B cell (primary cell): ENCODE measurements around the gene SLC12A1. TPM values are rescaled to one million over a fixed set of nuclear protein-coding genes. Genes with fewer than 3 reads are reported as not detected.

Source experiments
- ATAC-seq: fragments of 200-7000 bp; cut with Tn5 transposase; one replicate; pipeline ENCODE4 v1.10.0; 2021; ENCODE audit warnings: low read depth, mild to moderate bottlenecking, moderate number of reproducible peaks, moderate library complexity
- CTCF ChIA-PET: fragments of 350-600 bp; sonication (Branson Sonifier 250); formaldehyde crosslinking; loops from one replicate; lab custom pipeline; 2021; ENCODE audit warnings: antibody characterized with exemption, inconsistent platforms; lab: Charles Lee
- POLR2A ChIA-PET: fragments of 350-600 bp; sonication (Branson Sonifier 250); formaldehyde crosslinking; loops from one replicate; lab custom pipeline; 2021; ENCODE audit warnings: antibody characterized with exemption; lab: Charles Lee
- DNase-seq: peaks from one replicate; pipeline ENCODE4 v3.0.0; 2013
- H2AFZ ChIP-seq: 2 replicates; pipeline ENCODE4 v1.6.1; 2012; ENCODE audit warnings: mild to moderate bottlenecking, low read depth, low read length; ENCODE audit not compliant: insufficient read depth, poor library complexity, severe bottlenecking
- H3K27ac ChIP-seq, 2 donors: 1 replicate in 1 of 2; 2 replicates in 1 of 2; pipeline ENCODE4 v1.5.1; 2012 to 2013; ENCODE audit warnings: low read length in 2 of 2, mild to moderate bottlenecking in 2 of 2, moderate library complexity in 1 of 2
- H3K27me3 ChIP-seq, 4 experiments: fragments of 200-600 bp in 1 of 4; sonication (generic) in 1 of 4; replicated peaks in 1 of 4; 1 replicate in 2 of 4; 2 replicates in 2 of 4; pipeline versions ENCODE4 v1.6.1 to v1.7.0; 2013 to 2016; ENCODE audit warnings: low read length in 3 of 4, mild to moderate bottlenecking in 2 of 4, mixed read lengths in 1 of 4, moderate library complexity in 1 of 4; ENCODE audit not compliant: insufficient read depth in 4 of 4, control insufficient read depth in 3 of 4; ENCODE audit errors: control extremely low read depth in 1 of 4
- H3K36me3 ChIP-seq, 2 experiments: replicated peaks in 1 of 2; 1 replicate in 1 of 2; 2 replicates in 1 of 2; pipeline versions ENCODE4 v1.6.1 to v1.7.1; 2013; ENCODE audit warnings: low read length in 1 of 2; ENCODE audit not compliant: insufficient read depth in 2 of 2, control insufficient read depth in 1 of 2; ENCODE audit errors: control extremely low read depth in 1 of 2, extremely low read depth in 1 of 2
- H3K4me1 ChIP-seq, 2 donors: fragments of 200-600 bp in 1 of 2; sonication (generic) in 1 of 2; 1 replicate in 1 of 2; 2 replicates in 1 of 2; pipeline versions ENCODE4 v1.5.1 to v1.6.1; 2013 to 2017; ENCODE audit warnings: low read length in 2 of 2; ENCODE audit not compliant: control insufficient read depth in 2 of 2, insufficient read depth in 2 of 2
- H3K4me2 ChIP-seq: replicated peaks from 2 replicates; pipeline ENCODE3; 2012; ENCODE audit warnings: mild to moderate bottlenecking, low read depth, low read length; ENCODE audit not compliant: poor library complexity, severe bottlenecking
- H3K4me3 ChIP-seq, 5 experiments: fragments of 200-600 bp in 1 of 5; sonication (generic) in 1 of 5; 1 replicate in 3 of 5; 2 replicates in 2 of 5; pipeline versions ENCODE4 v1.5.1 to v1.7.0; 2011 to 2016; ENCODE audit warnings: low read length in 4 of 5, mild to moderate bottlenecking in 4 of 5, low read depth in 2 of 5, control low read depth in 1 of 5, moderate library complexity in 1 of 5; ENCODE audit not compliant: insufficient read depth in 1 of 5; ENCODE audit errors: control extremely low read depth in 1 of 5, extremely low read depth in 1 of 5
- H3K79me2 ChIP-seq: fragments of 200-600 bp; sonication (generic); one replicate; pipeline ENCODE4 v1.6.0; 2016; ENCODE audit warnings: low read length; ENCODE audit not compliant: control insufficient read depth, insufficient read depth
- H3K9ac ChIP-seq: fragments of 200-600 bp; sonication (generic); 2 replicates; pipeline ENCODE4 v1.6.1; 2017; ENCODE audit warnings: mild to moderate bottlenecking, low read length, moderate library complexity
- H3K9me3 ChIP-seq, 3 donors: one replicate each; pipeline versions ENCODE4 v1.6.1 to v1.7.1; 2013; ENCODE audit warnings: low read length in 2 of 3; ENCODE audit not compliant: control insufficient read depth in 2 of 3, insufficient read depth in 1 of 3; ENCODE audit errors: control extremely low read depth in 1 of 3
- H4K20me1 ChIP-seq: 2 replicates; pipeline ENCODE4 v1.6.0; 2012; ENCODE audit warnings: mild to moderate bottlenecking, low read length; ENCODE audit not compliant: insufficient read depth, control insufficient read depth, poor library complexity, severe bottlenecking
- H3K27ac Mint-ChIP-seq: one replicate; pipeline ENCODE4 v1.8.0; 2021; ENCODE audit warnings: mixed read lengths
- H3K27me3 Mint-ChIP-seq: one replicate; pipeline ENCODE4 v1.8.0; 2021; ENCODE audit warnings: mixed read lengths
- H3K4me1 Mint-ChIP-seq: one replicate; pipeline ENCODE4 v1.8.0; 2021; ENCODE audit warnings: mixed read lengths
- H3K4me3 Mint-ChIP-seq: one replicate; pipeline ENCODE4 v1.8.0; 2021; ENCODE audit warnings: mixed read lengths
- H3K9me3 Mint-ChIP-seq: one replicate; pipeline ENCODE4 v1.8.0; 2022; ENCODE audit warnings: mixed read lengths; ENCODE audit not compliant: insufficient read depth
- CTCF ChIP-seq: fragments of 200-600 bp; IDR thresholded peaks from one replicate; pipeline ENCODE4 v1.8.0; 2022; ENCODE audit warnings: antibody characterized with exemption, mild to moderate bottlenecking
- EZH2 ChIP-seq: IDR thresholded peaks from 2 replicates; pipeline ENCODE4 v1.6.1; 2012; ENCODE audit warnings: borderline replicate concordance, low read depth, mild to moderate bottlenecking, moderate library complexity, low read length; ENCODE audit not compliant: insufficient read depth, poor library complexity, severe bottlenecking
- WGBS: methylation state at CpG from one replicate; pipeline ENCODE4 v1.1.5; 2013; ENCODE audit warnings: missing lambda C conversion rate; ENCODE audit not compliant: insufficient coverage; 5-methylcytosine and 5-hydroxymethylcytosine counted together
- intact Hi-C: fragments of 100-400 bp; cut with micrococcal nuclease; formaldehyde crosslinking; loops from one replicate; pipeline ENCODE4 v1.10.0; 2022
- polyA plus RNA-seq: library from polyadenylated mRNA; depleted of rRNA; stranded (reverse); fragments of >200 nt; gene quantifications from 2 replicates; pipeline ENCODE4 v1.2.3, GENCODE V29; 2012
- total RNA-seq, 2 donors: library from RNA; stranded (reverse); fragments of 120-200 nt in 1 of 2; gene quantifications; 1 replicate in 1 of 2; 2 replicates in 1 of 2; pipeline versions ENCODE4 v1.2.3 to v1.2.4, GENCODE V29; 2013 to 2022

SLC12A1 gene
- total and polyA plus RNA-seq, 2 donors (not counting 1 experiment from before 2014, with no cell fraction given), result not detected

- H2AFZ ChIP-seq, result peak overlapping the region; percentile 84
- peaks cover 2 to 4% of the 10 kb centered on the region in 2 experiments for H3K36me3 ChIP-seq
- ChIA-PET CTCF (no interaction called here), POLR2A (no interaction called here)
- Mint-ChIP-seq H3K27ac (peak overlapping the region; percentile 95), H3K9me3 (no peaks in the 10 kb centered on the region), H3K27me3 (no peaks in the 10 kb centered on the region), H3K4me1 (peaks cover 31% of the 10 kb centered on the region), H3K4me3 (peak overlapping the region; percentile 94)
- no peaks in the 10 kb centered on the region for H3K9me3 ChIP-seq
- H3K79me2 ChIP-seq, result no peaks in the 10 kb centered on the region
- no CpG with 5 or more reads among the region's 11 CpGs for WGBS
- peak overlapping the region; percentile 76 to 90 (median 77) for H3K4me3 ChIP-seq
- no peaks in the 10 kb centered on the region for H4K20me1 ChIP-seq
- H3K27me3 ChIP-seq, result no peaks in the 10 kb centered on the region
- ATAC-seq (no peak), DNase-seq (no peak)
- TF ChIP-seq CTCF (no peak), EZH2 (no peak)
- peak overlapping the region; percentile 90 for H3K4me2 ChIP-seq
- H3K9ac ChIP-seq, result peak overlapping the region; percentile 82
- intact Hi-C loops, result loop anchor here (2.0 kb wide), 3 partner anchors 151 to 1291 kb away; partner anchors contain the start of genes DTWD1, FAM227B, MYEF2 and SECISBP2L
- H3K27ac ChIP-seq, result peak overlapping the region; percentile 83 to 90
- peaks cover 20 to 25% of the 10 kb centered on the region in 2 donors for H3K4me1 ChIP-seq
Observed at GRCh38 chr15:48330105-48330785, 124.1 kb downstream of the SLC12A1 start.
